Measurements from ENCODE around the gene ZBTB14.

ZBTB14 gene

GRCh38 chr18:5288517-5288935, 7.0 kb downstream of the ZBTB14 start (continued):
- no peak for TF ChIP-seq TSHZ2 (CRISPR knock-in tag; IDR thresholded peaks at IDR 0.05)
- TF ChIP-seq ZNF565 (CRISPR knock-in tag; conservative IDR thresholded peaks at IDR 0.05; ENCODE audit: low read depth): no peak
- TF ChIP-seq ZNF8 (CRISPR knock-in tag; IDR thresholded peaks at IDR 0.05): no peak
- no peak for TF ChIP-seq CSRNP3 (CRISPR knock-in tag; IDR thresholded peaks at IDR 0.05)
- TF ChIP-seq POU6F1 (CRISPR knock-in tag; IDR thresholded peaks at IDR 0.05; ENCODE audit: borderline replicate concordance, low read depth): no peak
- TF ChIP-seq RARB (CRISPR knock-in tag; IDR thresholded peaks at IDR 0.05): no peak
- TF ChIP-seq SNAI2 (CRISPR knock-in tag; IDR thresholded peaks at IDR 0.05): no peak
- TF ChIP-seq ARNTL (CRISPR knock-in tag; IDR thresholded peaks at IDR 0.05; ENCODE audit: borderline replicate concordance, low read depth): no peak
- no peak for TF ChIP-seq ZC3H10 (CRISPR knock-in tag; IDR thresholded peaks at IDR 0.05)
- TF ChIP-seq BACH2 (CRISPR knock-in tag; IDR thresholded peaks at IDR 0.05; ENCODE audit: borderline replicate concordance): no peak
- TF ChIP-seq GLIS3 (CRISPR knock-in tag; IDR thresholded peaks at IDR 0.05): no peak
- no peak for TF ChIP-seq PPARA (CRISPR knock-in tag; IDR thresholded peaks at IDR 0.05; ENCODE audit: borderline replicate concordance)
- no peak for TF ChIP-seq ZFP3 (CRISPR knock-in tag; IDR thresholded peaks at IDR 0.05)
- TF ChIP-seq ZNF70 (CRISPR knock-in tag; IDR thresholded peaks at IDR 0.05): no peak

- ATAC-seq: no peak
- TF ChIP-seq TOX (CRISPR knock-in tag; IDR thresholded peaks at IDR 0.05; ENCODE audit: borderline replicate concordance) (no peak), CREB5 (CRISPR knock-in tag; IDR thresholded peaks at IDR 0.05; ENCODE audit: low read depth) (no peak), ARNTL (CRISPR knock-in tag; IDR thresholded peaks at IDR 0.05; ENCODE audit: borderline replicate concordance, low read depth) (no peak), RARB (CRISPR knock-in tag; IDR thresholded peaks at IDR 0.05) (no peak), TCF4 (CRISPR knock-in tag; IDR thresholded peaks at IDR 0.05; ENCODE audit: borderline replicate concordance) (no peak)
Measured at GRCh38 chr18:5287854-5288253, 7.7 kb downstream of the ZBTB14 start.

- ATAC-seq: no peak
- TF ChIP-seq CREB5 (CRISPR knock-in tag; IDR thresholded peaks at IDR 0.05; ENCODE audit: low read depth) (no peak), TSHZ2 (CRISPR knock-in tag; IDR thresholded peaks at IDR 0.05) (no peak), SNAI2 (CRISPR knock-in tag; IDR thresholded peaks at IDR 0.05) (no peak), POU6F1 (CRISPR knock-in tag; IDR thresholded peaks at IDR 0.05; ENCODE audit: borderline replicate concordance, low read depth) (no peak), GLIS3 (CRISPR knock-in tag; IDR thresholded peaks at IDR 0.05) (no peak), CSRNP3 (CRISPR knock-in tag; IDR thresholded peaks at IDR 0.05) (no peak), ZFP3 (CRISPR knock-in tag; IDR thresholded peaks at IDR 0.05) (no peak), TOX (CRISPR knock-in tag; IDR thresholded peaks at IDR 0.05; ENCODE audit: borderline replicate concordance) (no peak), ZNF8 (CRISPR knock-in tag; IDR thresholded peaks at IDR 0.05) (no peak), ZNF565 (CRISPR knock-in tag; conservative IDR thresholded peaks at IDR 0.05; ENCODE audit: low read depth) (no peak), ZFP30 (CRISPR knock-in tag; IDR thresholded peaks at IDR 0.05) (no peak), RARB (CRISPR knock-in tag; IDR thresholded peaks at IDR 0.05) (no peak)
Measured at GRCh38 chr18:5286525-5286924, 9.0 kb downstream of the ZBTB14 start.

Measured in SK-N-SH treated with all-trans-retinoic acid at 6 μM for 48 hours (cell line).